Measurements from ENCODE around the gene REEP3. TPM values are rescaled to one million over a fixed set of nuclear protein-coding genes. Genes with fewer than 3 reads are reported as not detected.
"Not testable (repeated sequence)": the region's sequence is repeated elsewhere in the genome, so short reads cannot be mapped to it uniquely, and the experiment has no call there.

REEP3 gene
- total and polyA plus RNA-seq, 2 of the 4 experiments (the other 2 are of a cell fraction) = 11.7 to 28.9 TPM

DNA sequence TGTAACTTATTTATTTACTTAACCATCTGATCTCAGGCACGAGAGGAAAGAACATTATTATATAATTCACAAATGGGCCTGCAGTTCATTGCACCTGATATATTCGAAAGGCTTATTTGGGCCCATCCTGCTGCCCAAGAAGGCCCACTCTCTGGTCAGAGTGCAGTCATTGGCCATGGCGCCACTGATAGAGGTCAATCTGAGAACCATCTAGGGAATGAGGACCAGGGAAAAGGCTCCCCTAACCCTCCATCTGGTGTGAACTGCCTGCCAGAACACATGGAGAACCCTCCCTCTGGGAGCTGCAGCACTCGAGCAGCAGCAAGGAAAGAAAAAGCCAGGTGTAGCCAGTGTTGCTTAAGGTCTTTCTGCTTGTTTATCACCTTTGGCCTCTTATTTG lies 136.6 kb downstream of the REEP3 start:
- Histone ChIP-seq H3K79me1 (ENCODE audit: low read depth in 1 of 2, low read length in 2 of 2) (no peaks in the 10 kb centered on the region), H2BK120ac (ENCODE audit: low read depth, low read length) (no peak overlapping the region), H3K18ac (ENCODE audit: low read depth, low read length) (no peak overlapping the region), H3K36me3 (ENCODE audit: control insufficient read depth, insufficient read depth, low read length) (no peaks in the 10 kb centered on the region), H2AFZ (replicated peaks; ENCODE audit: low read length, poor library complexity) (no peak overlapping the region), H2BK20ac (ENCODE audit: low read depth, low read length) (no peak overlapping the region), H2BK5ac (ENCODE audit: low read depth, low read length, poor library complexity, severe bottlenecking) (no peak overlapping the region), H3K27me3 (ENCODE audit: control insufficient read depth, insufficient read depth, low read length) (no peaks in the 10 kb centered on the region), H3K23ac (ENCODE audit: low read depth, low read length) (no peak overlapping the region), H2AK5ac (ENCODE audit: low read depth, low read length) (no peak overlapping the region), H4K91ac (ENCODE audit: insufficient read depth, low read depth, low read length) (no peak overlapping the region), H3K9me3 (ENCODE audit: control insufficient read depth, insufficient read depth, low read length) (no peaks in the 10 kb centered on the region), H3K4me3 (ENCODE audit: insufficient read depth, low read depth, low read length) (no peak overlapping the region), H3K9ac (ENCODE audit: low read depth, low read length) (no peak overlapping the region), H4K5ac (ENCODE audit: low read depth, low read length) (no peak overlapping the region), H3K4me1 (ENCODE audit: control insufficient read depth, insufficient read depth, low read length) (no peaks in the 10 kb centered on the region), H3K14ac (replicated peaks; ENCODE audit: low read depth, low read length) (no peak overlapping the region), H2AK9ac (replicated peaks; ENCODE audit: low read depth, low read length, poor library complexity) (no peak overlapping the region), H3K9me1 (ENCODE audit: insufficient read depth, low read length) (no peaks in the 10 kb centered on the region), H3K56ac (ENCODE audit: extremely low read depth, insufficient read depth, low read length) (no peak overlapping the region), H4K8ac (ENCODE audit: low read depth in 2 of 2, low read length in 2 of 2) (no peak overlapping the region), H3K4ac (ENCODE audit: low read depth, low read length) (no peak overlapping the region), H3K4me2 (ENCODE audit: low read depth, low read length) (no peak overlapping the region), H4K20me1 (ENCODE audit: insufficient read depth, low read length) (no peaks in the 10 kb centered on the region), H2BK15ac (ENCODE audit: low read depth, low read length) (no peak overlapping the region), H3K27ac (ENCODE audit: insufficient read depth, low read length) (no peak overlapping the region)
- no peak for ATAC-seq (ENCODE audit: low read depth)
- TF ChIP-seq CEBPB (IDR thresholded peaks at IDR 0.05; ENCODE audit: low read depth, low read length) (no peak), MAFK (IDR thresholded peaks at IDR 0.05; ENCODE audit: low read depth, low read length) (no peak), RCOR1 (IDR thresholded peaks at IDR 0.05; ENCODE audit: insufficient replicate concordance, low read length) (no peak), MXI1 (IDR thresholded peaks at IDR 0.05; ENCODE audit: borderline replicate concordance, low read depth, low read length) (no peak), BHLHE40 (IDR thresholded peaks at IDR 0.05; ENCODE audit: low read depth, low read length) (no peak), CHD1 (IDR thresholded peaks at IDR 0.05; ENCODE audit: low read depth, low read length) (no peak), FOS (IDR thresholded peaks at IDR 0.05; ENCODE audit: low read depth, low read length) (no peak), NFE2L2 (IDR thresholded peaks at IDR 0.05; ENCODE audit: low read depth, low read length) (no peak)
- TF ChIP-seq, protein P1, sequence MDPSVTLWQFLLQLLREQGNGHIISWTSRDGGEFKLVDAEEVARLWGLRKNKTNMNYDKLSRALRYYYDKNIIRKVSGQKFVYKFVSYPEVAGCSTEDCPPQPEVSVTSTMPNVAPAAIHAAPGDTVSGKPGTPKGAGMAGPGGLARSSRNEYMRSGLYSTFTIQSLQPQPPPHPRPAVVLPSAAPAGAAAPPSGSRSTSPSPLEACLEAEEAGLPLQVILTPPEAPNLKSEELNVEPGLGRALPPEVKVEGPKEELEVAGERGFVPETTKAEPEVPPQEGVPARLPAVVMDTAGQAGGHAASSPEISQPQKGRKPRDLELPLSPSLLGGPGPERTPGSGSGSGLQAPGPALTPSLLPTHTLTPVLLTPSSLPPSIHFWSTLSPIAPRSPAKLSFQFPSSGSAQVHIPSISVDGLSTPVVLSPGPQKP (IDR thresholded peaks at IDR 0.05; ENCODE audit: borderline replicate concordance, low read depth, low read length) = no peak
- no TSS peak for BruUV-seq (replicated peaks)
- ChIA-PET POLR2A (ENCODE audit: unreplicated experiment) (no interaction called here), CTCF (interaction anchor here (1.3 kb wide), 1 partner anchor 23 kb away, joined by 3 read pairs; no protein-coding TSS in a partner anchor)
- WGBS, 2 experiments (ENCODE audit: extremely low coverage in 2 of 2, insufficient read length in 1 of 2) = no CpG with 5 or more reads among the region's 4 CpGs
- dilution Hi-C loops (cut with HindIII; ENCODE audit: low sequenced_read_pairs, unreplicated experiment) (no loop called here), in situ Hi-C loops (cut with MboI; ENCODE audit: low sequenced_read_pairs) (no loop called here), intact Hi-C loops (cut with micrococcal nuclease) (no loop called here)
- no peak for DNase-seq

DNA sequence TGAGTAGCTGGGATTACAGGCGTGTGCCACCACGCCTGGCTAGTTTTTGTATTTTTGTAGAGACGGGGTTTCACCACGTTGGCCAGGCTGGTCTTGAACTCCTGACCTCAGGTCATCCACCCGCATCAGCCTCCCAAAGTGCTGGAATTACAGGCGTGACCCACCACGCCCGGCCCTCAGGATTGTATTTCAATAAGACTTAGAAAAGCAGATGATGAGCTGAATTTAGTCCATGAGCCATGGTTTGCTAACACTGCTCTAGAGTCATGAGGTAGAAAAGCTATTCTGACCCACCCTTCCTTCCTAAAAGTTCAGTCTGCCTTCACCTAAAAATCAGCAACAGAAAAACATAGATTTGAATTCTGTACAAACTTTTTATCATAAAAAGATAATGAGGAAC lies 139.7 kb downstream of the REEP3 start:
- H3K9ac ChIP-seq (ENCODE audit: low read depth, low read length); H3K4me1 ChIP-seq (ENCODE audit: control insufficient read depth, insufficient read depth, low read length); H2BK5ac ChIP-seq (ENCODE audit: low read depth, low read length, poor library complexity, severe bottlenecking); intact Hi-C loops (cut with micrococcal nuclease); H3K9me3 ChIP-seq (ENCODE audit: control insufficient read depth, insufficient read depth, low read length); H2AFZ ChIP-seq (replicated peaks; ENCODE audit: low read length, poor library complexity); H2AK9ac ChIP-seq (replicated peaks; ENCODE audit: low read depth, low read length, poor library complexity); H3K9me1 ChIP-seq (ENCODE audit: insufficient read depth, low read length); H3K18ac ChIP-seq (ENCODE audit: low read depth, low read length); H4K5ac ChIP-seq (ENCODE audit: low read depth, low read length); CTCF ChIA-PET; H4K20me1 ChIP-seq (ENCODE audit: insufficient read depth, low read length); H2BK20ac ChIP-seq (ENCODE audit: low read depth, low read length); H2BK120ac ChIP-seq (ENCODE audit: low read depth, low read length); H3K14ac ChIP-seq (replicated peaks; ENCODE audit: low read depth, low read length); H2AK5ac ChIP-seq (ENCODE audit: low read depth, low read length); H4K8ac ChIP-seq (ENCODE audit: low read depth in 2 of 2, low read length in 2 of 2); DNase-seq; H2BK15ac ChIP-seq (ENCODE audit: low read depth, low read length); H3K27me3 ChIP-seq (ENCODE audit: control insufficient read depth, insufficient read depth, low read length); H3K79me1 ChIP-seq (ENCODE audit: low read depth in 1 of 2, low read length in 2 of 2); in situ Hi-C loops (cut with MboI; ENCODE audit: low sequenced_read_pairs); BruUV-seq (replicated peaks); H3K23ac ChIP-seq (ENCODE audit: low read depth, low read length); dilution Hi-C loops (cut with HindIII; ENCODE audit: low sequenced_read_pairs, unreplicated experiment); H3K27ac ChIP-seq (ENCODE audit: insufficient read depth, low read length); H3K4me2 ChIP-seq (ENCODE audit: low read depth, low read length); H3K56ac ChIP-seq (ENCODE audit: extremely low read depth, insufficient read depth, low read length); H3K4ac ChIP-seq (ENCODE audit: low read depth, low read length); H4K91ac ChIP-seq (ENCODE audit: insufficient read depth, low read depth, low read length); H3K36me3 ChIP-seq (ENCODE audit: control insufficient read depth, insufficient read depth, low read length); ATAC-seq (ENCODE audit: low read depth); H3K4me3 ChIP-seq (ENCODE audit: insufficient read depth, low read depth, low read length): not testable (repeated sequence)
- POLR2A ChIA-PET (ENCODE audit: unreplicated experiment) = interaction anchor here (0.6 kb wide), 1 partner anchor 20 kb away, joined by 3 read pairs; no protein-coding TSS in a partner anchor
- WGBS, 2 experiments (ENCODE audit: extremely low coverage in 2 of 2, insufficient read length in 1 of 2) = 100% methylated on average over 2 of the region's 8 CpGs; no CpG with 5 or more reads in 1 of the 2 experiments

Measured in IMR-90 (cell line).